HK-2 (cell line): Measurements from ENCODE around the gene PTGFRN.
"Not testable (repeated sequence)": the region's sequence is repeated elsewhere in the genome, so short reads cannot be mapped to it uniquely, and the experiment has no call there.

ENCODE experiments used
- DNase-seq: peaks from one replicate; pipeline ENCODE4 v3.0.0-alpha.2; 2018; ENCODE audit not compliant: unreplicated experiment

PTGFRN gene

DNA sequence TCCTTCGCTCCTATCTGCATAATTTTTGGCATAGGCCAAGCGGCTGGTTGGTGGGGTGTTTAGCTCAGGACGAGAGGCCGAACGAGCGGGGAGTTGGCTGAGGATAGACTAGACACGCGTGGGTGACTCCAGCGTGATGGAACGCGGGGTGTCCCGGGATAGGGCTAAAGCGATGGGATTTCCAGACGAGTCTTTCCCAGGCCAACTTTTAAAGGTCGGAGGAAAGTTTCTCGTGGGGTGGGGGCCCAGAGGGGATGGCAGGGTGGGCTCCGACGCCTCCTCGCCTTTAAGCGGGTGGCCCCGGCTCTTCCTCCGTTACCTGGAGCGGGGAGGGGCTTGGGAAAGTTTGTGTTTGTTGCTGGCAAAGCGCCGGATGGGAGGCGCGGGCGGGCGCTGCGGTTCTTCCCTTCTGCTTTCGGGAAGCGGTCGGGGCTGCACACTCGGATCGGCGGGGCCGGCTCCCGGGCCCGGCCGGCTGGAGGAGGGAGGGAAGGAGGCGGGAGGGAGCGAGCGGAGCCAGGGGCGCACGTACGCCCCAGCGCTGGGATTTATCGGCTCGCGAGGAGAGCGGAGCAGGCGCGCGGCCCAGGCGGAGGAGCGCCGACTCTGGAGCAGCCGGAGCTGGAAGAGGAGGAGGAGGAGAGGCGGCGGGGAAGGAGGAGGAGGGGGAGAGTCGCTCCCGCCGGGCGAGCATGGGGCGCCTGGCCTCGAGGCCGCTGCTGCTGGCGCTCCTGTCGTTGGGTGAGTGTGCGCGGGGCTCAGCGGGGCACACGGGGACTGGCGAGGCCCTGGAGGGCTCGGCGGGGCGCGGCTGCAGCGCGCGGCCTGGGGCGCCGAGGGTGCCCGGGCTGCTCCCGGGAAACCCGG is at the start of gene PTGFRN:
PTGFRN (plus strand) TSS at position 405 of the 867 bp plus-strand sequence; CDS start at position 693, 288 bp downstream.
- DNase-seq = peak; percentile 71

DNA sequence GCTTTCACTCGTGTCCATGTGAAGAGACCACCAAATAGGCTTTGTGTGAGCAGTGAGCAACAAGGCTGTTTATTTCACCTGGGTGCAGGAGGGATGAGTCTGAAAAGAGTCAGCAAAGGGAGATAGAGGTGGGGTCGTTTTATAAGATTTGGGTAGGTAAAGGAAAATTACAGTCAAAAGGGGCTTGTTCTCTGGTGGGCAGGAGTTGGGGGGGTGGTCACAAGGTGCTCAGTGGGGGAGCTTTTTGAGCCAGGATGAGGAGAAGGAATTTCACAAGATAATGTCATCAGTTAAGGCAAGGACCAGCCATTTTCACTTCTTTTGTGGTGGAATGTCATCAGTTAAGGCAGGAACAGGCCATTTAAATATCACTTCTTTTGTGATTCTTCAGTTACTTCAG is 49.5 kb upstream of the PTGFRN start:
- DNase-seq = not testable (repeated sequence)

DNA sequence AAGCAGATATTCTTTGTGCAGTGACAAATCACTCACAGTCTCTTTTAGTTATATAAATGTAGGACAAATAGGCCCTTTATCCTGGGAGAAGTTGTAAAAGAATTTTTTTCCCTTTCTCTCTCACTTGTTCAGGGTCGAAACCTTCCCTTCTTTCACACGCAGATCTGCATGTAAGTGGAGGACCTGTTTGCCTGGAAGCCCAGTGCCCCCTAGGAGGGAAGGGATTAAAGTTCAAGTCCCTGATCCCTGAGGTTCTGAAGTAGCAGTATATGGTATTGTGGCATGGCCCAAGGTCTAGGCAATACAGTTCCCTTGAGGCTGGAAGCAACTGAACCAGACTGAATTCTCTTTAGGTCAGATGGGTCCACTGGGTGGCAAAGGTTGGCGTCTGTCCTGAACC is 48.6 kb upstream of the PTGFRN start:
- no peak for DNase-seq

DNA sequence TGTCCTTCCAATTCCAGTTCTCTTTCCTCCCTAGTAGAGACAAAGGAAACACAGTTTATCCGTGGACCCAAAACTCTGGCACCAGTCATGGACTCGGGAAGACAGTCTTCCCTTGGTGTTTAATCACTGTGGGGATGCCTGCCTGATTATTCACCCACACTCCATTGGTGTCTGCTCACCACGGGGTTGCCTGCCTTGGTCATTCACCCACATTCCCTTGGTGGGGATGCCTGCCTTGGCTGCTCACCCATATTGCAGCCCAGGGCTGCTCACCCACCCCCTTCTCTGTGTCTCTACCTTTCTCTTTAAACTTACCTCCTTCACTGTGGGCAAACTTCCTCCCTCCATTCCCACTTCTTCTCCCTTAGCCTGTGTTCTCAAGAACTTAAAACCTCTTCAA is 46.7 kb upstream of the PTGFRN start:
- not testable (repeated sequence) for DNase-seq

DNA sequence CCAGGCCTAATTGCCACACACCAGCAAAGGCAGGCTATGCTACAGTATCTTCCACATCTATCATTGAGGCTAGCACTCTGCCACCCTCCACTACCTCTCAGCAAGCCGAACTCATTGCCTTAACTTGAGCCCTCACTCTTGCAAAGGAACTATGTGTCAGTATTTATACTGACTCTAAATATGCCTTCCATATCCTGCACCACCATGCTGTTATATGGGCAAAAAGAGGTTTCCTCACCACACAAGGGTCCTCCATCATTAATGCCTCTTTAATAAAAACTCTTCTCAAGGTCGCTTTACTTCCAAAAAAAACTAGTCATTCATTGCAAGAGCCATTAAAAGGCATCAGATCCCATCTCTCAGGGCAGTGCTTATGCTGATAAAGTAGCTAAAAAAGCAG is 43.2 kb upstream of the PTGFRN start:
- DNase-seq = not testable (repeated sequence)

DNA sequence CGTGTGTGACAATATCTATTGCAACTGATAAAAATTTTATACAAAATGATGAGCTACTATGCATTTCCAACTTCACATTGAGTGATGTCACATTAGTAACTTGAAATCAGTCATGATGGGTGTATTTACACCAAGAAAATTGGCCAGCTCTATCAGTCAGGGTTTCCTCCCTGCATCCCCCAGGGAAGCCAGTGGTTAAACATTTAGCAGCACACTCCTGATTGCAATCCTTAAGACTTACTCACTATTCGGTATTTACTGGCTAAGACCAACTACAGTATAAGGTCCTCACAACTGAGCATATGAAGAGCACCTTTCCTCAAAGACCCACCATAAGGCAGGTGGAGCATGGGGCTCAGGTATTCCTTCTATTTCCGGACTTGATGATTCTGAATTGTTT is 41.3 kb upstream of the PTGFRN start:
- DNase-seq = no peak

DNA sequence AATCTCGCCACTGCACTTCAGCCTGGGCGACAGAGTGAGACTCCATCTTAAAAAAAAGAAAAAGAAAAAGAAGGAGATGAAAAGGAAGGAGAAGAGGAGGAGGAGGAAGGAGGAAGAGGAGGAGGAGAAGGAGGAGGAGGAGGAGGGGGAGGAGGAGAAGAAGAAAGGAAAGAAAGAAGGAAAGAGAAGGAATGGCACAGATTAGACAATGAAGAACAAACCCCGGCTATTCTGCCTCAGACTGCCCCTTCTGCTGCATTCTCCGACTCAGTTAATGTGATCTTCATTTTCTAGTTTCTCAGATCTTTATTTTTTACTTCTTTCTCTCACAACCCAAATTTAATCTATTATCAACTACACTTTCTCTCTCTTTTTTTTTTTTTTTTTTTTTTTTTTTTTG is 40.1 kb upstream of the PTGFRN start:
- no peak for DNase-seq

DNA sequence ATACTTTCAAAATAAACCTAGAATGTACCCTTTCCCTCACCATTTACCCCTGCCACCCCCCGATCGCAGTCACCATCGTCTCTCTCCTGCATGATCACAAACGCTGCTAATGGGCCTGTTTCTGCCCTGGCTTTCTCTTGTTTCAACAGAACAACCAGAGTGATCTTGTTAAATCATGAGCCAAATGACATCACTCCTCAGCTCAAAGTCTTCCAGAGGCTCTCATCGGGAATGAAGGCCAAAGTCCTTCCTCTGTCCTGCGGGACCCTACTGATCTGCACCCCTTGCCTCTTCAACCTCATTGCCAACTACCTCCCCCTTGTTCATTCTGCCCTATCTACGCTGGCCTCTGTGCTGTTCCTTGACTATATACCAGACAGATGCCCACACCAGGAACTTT is 39.4 kb upstream of the PTGFRN start:
- no peak for DNase-seq

DNA sequence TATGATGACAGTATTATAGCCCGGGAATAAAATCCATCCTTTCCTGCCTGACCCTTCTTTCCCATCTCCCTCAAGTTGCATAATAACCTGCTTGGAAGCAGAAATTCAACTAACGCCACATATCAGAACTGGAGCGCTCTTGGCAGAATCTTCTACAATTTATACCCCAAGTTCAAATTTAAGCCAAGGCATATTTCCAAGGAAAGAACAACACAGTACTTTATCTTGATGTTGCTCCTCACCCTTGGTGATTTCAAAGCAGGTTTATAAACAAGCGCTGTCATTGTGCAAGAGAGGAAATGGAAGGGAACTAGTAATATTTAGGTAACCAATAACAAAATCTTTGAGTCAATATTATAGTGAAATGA is 38.0 kb upstream of the PTGFRN start:
- DNase-seq = no peak

DNA sequence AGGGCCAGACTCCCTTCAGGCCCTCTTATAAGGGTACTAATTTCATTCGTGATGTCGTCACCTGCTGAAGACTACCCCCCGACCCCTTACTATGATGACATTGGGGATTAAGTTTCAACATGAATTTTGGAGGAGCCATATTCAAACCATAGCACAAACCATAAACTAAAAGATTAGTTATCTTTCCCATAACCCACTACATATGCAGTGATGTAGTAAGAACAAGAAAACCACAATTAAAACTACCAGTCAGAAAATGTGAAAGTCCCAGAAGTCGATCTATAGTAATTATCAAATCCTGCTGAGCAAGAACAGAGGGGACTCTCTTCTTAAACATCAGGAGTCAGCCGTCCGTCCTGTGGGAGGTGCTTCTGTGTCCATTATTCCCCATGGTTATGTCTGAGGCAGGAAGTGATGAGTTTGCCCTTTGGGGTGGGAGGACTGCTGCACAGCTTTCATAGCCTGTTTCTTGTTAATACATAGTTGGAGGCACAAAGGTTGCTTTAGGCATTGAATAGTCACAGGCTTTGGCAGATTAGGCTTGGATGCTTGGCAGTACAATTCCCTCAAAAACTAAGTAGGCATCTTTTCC is 35.9 kb upstream of the PTGFRN start:
- no peak for DNase-seq

DNA sequence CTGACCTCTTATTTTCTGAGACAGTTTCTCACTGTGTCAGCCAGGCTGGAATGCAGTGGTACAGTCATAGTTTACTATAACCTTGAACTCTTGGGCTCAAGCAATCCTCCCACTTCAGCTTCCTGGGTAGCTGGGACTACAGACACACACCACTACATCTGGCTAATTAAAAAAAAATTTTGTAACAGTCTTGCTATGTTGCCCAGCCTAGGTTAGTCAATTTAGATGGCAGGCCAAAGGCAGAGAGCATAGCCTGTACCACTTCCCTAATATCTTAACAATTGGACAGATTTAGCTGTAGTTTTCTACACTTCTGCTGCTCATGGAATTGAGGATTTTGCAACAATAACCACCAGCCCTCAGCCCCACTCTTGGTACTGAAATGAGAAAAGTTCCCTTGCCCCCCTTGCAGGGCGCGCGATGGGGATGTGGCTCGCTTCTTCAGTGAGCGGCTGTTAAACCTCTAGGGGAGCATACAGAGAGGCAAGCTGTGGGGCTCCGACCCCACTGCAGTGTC is 34.9 kb upstream of the PTGFRN start:
- DNase-seq = no peak

DNA sequence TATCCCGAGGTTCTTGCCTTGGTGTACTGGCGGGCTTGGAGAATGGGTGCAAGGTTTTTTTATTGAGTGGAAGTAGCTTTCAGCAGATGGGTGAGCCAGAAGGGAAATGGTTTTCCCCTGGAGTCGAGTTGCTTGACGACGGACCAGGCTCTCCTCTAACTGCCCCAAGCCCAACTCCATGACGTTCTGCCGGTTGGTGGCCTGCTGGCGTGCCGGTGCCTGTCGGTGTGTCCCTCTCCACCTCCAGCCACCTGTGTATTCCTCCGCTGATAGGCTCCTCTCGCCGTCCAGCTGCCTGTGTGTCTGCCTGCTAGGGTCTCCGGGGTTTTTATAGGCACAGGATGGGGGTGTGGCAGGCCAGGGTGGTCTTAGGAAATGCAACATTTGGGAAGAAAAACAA is 34.3 kb upstream of the PTGFRN start:
- no peak for DNase-seq

DNA sequence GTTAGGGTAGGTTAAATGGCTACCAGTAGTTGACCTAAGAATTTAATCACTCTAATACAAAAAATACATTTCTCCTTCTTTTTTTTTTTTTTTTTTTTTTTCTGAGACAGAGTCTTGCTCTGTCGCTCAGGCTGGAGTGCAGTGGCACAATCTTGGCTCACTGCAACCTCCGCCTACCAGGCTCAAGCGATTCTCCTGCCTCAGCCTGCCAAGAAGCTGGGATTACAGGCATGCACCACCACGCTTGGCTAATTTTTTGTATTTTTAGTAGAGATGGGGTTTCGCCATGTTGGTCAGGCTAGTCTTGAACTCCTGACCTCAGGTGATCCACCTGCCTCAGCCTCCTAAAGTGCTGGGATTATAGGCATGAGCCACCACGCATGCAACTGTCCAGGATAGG is 33.8 kb upstream of the PTGFRN start:
- DNase-seq = not testable (repeated sequence)

DNA sequence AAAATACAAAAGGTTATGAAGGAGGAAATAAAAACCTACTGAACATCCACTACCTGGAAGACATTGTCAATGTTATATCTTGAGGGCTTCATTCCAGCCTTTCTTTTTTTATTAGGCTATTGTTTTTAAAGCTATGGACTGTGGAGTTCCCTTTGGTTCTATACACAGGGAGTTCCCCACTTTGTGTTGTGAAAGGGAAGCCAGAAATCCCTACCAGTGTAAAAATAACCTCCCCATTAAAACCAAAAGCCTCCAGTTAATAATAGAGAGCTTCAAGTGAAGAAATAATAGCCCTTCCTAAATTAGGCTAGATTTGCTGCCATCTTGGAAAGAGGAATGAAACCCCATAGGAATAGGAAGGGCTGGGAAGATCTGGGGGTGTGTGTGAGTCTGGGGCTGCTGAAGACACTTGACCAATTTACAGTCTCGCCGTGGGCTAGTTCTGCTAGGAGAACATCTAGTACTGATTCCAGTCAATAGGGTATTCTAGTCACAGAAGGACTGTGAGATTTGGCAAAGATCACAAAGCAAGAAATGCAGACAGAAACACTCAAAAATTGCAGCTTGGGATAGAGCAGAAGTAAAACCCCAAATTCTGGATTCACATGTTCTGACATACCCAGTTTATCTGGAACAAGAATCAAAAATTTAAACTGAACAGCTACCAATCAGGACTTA is 32.4 kb upstream of the PTGFRN start:
- no peak for DNase-seq

DNA sequence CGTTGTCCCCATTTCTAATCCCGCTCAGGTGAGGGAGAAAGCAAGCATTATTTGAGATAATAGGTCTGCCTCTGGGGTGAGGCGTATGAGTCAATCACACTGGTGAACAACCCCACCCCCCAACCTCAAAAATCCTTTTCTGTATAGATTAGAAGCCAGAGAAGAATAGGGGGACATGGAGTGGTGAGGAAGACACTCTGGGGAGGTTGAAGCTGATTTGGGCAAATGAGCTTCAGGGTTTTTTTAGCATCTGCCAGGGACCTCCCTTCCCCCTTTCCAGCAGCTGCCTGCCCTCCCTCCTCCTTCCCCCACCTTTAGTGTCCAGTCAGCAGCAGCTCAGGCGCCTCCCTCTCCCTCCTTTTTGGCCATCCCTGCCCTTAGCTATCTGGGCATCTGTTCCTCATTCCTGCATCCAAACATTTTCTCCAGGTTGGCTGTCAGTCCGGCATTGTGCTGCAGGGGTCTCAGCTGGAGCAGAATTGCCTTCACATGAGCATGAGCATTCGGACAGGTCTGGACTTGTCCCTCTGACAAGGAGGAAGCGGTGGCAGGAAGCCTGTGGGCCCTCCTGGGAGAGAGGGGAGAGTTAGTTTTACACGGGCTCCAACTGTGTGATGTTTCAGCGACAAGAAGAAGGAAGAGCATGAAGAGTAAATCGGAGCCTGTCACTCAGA is 30.8 kb upstream of the PTGFRN start:
- no peak for DNase-seq

DNA sequence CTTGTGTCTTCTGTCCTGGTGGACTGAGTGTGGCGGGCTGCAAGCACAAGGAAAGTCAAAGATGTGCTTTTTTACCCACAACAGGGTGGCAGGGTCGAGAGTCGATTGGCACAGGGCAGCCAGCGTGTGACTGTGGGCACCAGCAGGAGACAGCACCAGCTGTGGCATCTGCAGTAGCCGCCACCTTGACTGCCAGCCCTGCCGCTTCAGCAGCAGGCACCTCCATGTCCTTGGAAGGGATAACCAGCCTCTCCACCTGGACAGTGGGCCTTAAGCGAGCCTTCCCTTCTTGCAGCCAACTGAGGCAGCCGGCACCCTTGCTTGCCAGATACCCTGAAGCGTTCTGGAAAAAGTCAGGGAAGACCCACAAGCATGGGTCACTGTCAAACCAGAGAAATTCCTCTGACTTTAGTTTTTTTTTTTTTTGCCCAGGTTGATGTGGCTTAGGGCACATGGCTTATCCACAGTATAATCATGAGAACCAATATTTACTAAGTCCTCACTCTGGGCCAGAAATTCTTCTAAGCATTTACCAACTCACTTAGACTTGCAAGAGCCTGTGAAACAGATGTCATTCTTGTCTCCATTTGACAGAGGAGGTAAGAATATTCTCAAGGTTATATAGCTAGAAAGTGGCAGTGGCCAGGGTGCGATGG is 30.1 kb upstream of the PTGFRN start:
- DNase-seq = no peak

DNA sequence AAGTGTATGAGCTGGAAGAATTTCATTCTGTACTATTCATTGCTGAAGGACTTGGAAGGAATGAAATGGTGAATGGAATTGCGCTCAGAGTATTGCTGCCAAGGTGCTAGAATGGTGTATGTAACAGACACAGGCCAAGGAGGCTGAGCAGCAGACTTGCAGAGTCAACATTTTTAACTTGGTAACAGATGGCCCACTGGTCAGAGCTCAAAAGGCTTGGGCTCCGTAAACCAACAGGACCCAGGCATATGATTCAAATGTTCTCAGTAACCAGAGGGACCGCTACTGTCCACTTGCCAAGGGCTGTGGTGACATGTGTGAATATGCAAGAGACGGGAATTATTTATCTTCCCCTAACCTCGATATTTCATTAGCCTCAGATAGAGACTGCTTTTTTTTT is 28.8 kb upstream of the PTGFRN start:
- DNase-seq = no peak

DNA sequence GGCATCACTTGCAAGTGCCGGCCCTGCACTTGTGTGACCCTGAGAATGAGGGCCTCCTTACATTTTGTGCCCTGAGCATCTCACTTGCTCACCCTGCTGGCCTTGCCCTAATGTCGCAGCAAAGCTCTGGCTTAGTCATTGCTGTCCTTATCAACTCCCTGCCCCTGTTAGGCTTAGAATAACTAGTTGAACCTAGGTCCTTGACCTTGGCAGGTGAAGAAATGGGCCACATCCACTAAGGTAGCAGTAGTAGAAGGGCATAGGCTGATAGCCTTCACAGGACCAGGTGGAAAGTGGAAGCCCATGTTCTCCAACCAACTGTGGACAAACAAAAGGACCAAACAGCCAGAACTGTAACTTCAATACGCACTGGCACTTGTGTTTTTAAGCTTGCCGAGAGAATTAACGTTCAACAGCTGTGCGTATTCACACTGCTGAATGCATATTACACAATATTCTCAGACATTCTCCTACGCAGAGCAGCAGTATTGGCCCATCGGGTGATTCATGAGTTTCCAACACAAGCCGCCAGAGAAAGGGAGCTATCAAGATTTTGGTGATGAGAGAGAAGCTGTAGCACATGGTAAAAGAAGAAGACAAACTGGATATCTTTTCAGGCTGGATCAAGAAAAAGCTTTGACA is 27.7 kb upstream of the PTGFRN start:
- DNase-seq = no peak

DNA sequence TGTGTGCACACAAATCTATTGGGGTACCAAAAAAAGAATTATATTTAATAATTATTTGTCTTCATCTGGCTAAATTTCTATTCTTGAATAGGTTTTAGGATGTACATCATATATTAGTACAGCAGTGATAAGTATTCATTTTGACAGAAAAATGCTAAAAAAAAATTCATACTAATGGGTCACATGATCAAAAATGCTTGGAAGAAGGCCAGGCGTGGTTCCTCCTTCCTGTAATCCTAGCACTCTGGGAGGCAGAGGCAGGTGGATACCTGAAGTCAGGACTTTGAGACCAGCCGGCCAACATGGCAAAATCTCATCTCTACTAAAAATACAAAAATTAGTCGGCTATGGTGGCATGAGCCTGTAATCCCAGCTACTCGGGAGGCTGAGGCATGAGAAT is 26.9 kb upstream of the PTGFRN start:
- no peak for DNase-seq

DNA sequence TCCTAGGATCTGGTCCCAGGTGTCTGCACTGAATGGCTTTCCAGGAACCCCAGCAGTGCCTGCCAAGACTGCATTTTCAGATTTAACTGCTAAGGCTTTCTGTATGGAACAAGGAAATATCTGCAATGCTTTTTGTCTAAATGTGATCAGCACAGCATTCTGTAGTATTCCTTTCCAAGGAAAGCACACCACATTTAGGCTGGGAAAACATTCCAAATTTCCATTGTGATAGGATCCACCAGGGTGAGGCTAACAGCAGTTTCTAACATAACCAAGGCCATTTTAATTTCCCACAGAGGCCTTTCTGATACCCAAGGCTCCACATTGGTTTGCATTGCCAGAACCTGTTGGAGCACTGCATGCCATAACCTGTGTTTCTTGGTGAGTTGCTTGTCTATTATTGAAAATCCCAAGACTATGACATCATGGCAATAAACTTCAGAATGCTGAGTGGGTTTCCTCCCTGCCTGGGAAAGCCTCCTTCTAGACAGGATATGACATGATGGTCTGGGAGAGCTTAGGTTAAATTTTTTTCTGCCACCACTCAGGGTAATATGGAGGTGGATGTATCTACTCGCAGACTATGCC is 23.3 kb upstream of the PTGFRN start:
- DNase-seq = peak; percentile 24

DNA sequence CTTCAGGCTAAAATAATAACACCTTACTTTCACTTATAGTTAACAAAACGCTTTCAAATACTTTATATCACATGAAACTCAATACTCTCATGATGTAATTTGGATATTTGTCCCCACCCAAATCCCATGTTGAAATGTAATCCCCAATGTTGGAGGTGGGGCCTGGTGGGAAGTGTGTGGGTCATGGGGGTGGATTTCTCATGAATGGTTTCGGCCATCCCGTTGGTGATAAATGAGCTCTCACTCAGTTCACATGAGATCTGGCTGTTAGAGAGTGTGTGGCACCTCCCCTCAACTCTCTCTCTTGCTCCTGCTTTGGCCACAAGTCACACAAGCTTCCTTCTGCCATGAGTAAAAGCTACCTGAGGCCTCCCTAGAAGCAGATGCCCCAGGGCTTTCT is 22.5 kb upstream of the PTGFRN start:
- no peak for DNase-seq
